Loucy (cell line): Measurements from ENCODE around the gene KIAA1328.

Experiments
- H2AFZ ChIP-seq: fragments of 200-600 bp; sonication (generic); 2 replicates; pipeline ENCODE4 v1.6.0; 2016; ENCODE audit warnings: antibody characterized with exemption, mild to moderate bottlenecking, low read length, moderate library complexity
- H3F3A ChIP-seq: fragments of 200-600 bp; 2 replicates; pipeline ENCODE4 v1.6.0; 2016; ENCODE audit warnings: antibody characterized with exemption, low read depth, mild to moderate bottlenecking
- H3K27me3 ChIP-seq: fragments of 200-600 bp; sonication (generic); 2 replicates; pipeline ENCODE4 v1.6.1; 2014; ENCODE audit warnings: low read length, mild to moderate bottlenecking; ENCODE audit not compliant: insufficient read depth, poor library complexity, severe bottlenecking
- H3K36me3 ChIP-seq: fragments of 200-600 bp; sonication (generic); 2 replicates; pipeline ENCODE4 v1.6.1; 2016; ENCODE audit warnings: low read length; ENCODE audit not compliant: insufficient read depth
- H3K4me1 ChIP-seq: fragments of 200-600 bp; sonication (generic); 2 replicates; pipeline ENCODE4 v1.5.1; 2014; ENCODE audit warnings: low read length, mild to moderate bottlenecking; ENCODE audit not compliant: insufficient read depth, poor library complexity, severe bottlenecking
- H3K4me2 ChIP-seq: fragments of 200-600 bp; sonication (generic); 2 replicates; pipeline ENCODE4 v1.6.0; 2014; ENCODE audit warnings: antibody characterized with exemption, low read length, low read depth, mild to moderate bottlenecking; ENCODE audit not compliant: poor library complexity, severe bottlenecking
- H3K4me3 ChIP-seq: fragments of 200-600 bp; sonication (generic); 2 replicates; pipeline ENCODE4 v1.5.1; 2014; ENCODE audit warnings: low read length, mild to moderate bottlenecking, mixed read lengths; ENCODE audit not compliant: poor library complexity, severe bottlenecking
- H3K79me2 ChIP-seq: fragments of 200-600 bp; sonication (generic); 2 replicates; pipeline ENCODE4 v1.6.1; 2014; ENCODE audit warnings: low read length; ENCODE audit not compliant: insufficient read depth
- H3K9ac ChIP-seq: fragments of 200-600 bp; sonication (generic); 2 replicates; pipeline ENCODE4 v1.6.0; 2014; ENCODE audit warnings: mild to moderate bottlenecking, low read depth, low read length, moderate library complexity; ENCODE audit not compliant: poor library complexity, severe bottlenecking
- H3K9me2 ChIP-seq: fragments of 200-600 bp; sonication (generic); replicated peaks from 2 replicates; pipeline ENCODE4 v1.6.1; 2016; ENCODE audit warnings: low read depth, low read length, mixed read lengths
- H3K9me3 ChIP-seq: fragments of 200-600 bp; sonication (generic); 2 replicates; pipeline ENCODE4 v1.6.1; 2014; ENCODE audit warnings: mild to moderate bottlenecking, antibody characterized with exemption, low read length, low read depth; ENCODE audit not compliant: insufficient read depth
- H4K20me1 ChIP-seq: fragments of 200-600 bp; sonication (generic); 2 replicates; pipeline ENCODE4 v1.6.0; 2014; ENCODE audit warnings: antibody characterized with exemption, low read length, mild to moderate bottlenecking; ENCODE audit not compliant: insufficient read depth, poor library complexity, severe bottlenecking
- EZH2phosphoT487 ChIP-seq: fragments of 200-600 bp; IDR thresholded peaks from 2 replicates; pipeline ENCODE4 v1.6.1; 2018; ENCODE audit warnings: antibody characterized with exemption, mild to moderate bottlenecking, moderate library complexity, borderline replicate concordance
- TF ChIP-seq, protein P1 (sequence below): fragments of 200-600 bp; sonication (generic); conservative IDR thresholded peaks from 2 replicates; pipeline ENCODE4 v1.5.1; 2014; ENCODE audit warnings: mild to moderate bottlenecking, antibody characterized with exemption, low read length

The KIAA1328 gene

DNA sequence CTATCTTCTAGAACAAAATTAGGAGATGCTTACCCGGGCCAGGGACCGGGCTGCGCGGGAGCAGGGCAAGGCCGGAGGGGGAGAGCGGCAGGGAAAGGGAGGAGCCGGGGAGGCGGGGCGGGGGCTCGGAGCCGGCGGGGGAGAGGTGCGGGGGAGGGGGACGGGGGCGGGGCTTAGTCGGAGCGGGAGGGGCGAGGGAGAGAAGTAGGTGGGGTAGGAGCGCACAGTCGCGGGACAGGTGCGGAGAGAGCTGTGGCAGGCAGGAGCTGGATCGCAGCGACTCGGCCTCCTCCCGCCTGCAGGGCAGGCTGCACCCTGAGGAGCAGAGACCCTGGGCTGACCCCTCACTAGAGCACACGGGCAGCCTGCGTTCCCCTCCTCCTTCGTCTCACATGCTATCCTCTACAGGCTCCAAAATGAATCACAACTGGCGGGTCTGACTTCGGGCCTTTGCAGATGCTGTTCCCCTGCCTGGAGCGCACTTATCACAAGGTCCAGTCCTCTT lies 446.4 kb downstream of the KIAA1328 start:
- Histone ChIP-seq H3K9ac (no peak overlapping the region), H3K4me3 (no peak overlapping the region), H3K9me3 (no peaks in the 10 kb centered on the region; the same call in 1 of the 2 replicates), H3K4me2 (no peak overlapping the region), H3K4me1 (no peaks in the 10 kb centered on the region), H3K36me3 (no peaks in the 10 kb centered on the region), H3K79me2 (no peaks in the 10 kb centered on the region), H3K9me2 (no peaks in the 10 kb centered on the region), H2AFZ (no peak overlapping the region), H3F3A (no peaks in the 10 kb centered on the region), H3K27me3 (no peaks in the 10 kb centered on the region), H4K20me1 (no peaks in the 10 kb centered on the region)
- TF ChIP-seq, protein P1, sequence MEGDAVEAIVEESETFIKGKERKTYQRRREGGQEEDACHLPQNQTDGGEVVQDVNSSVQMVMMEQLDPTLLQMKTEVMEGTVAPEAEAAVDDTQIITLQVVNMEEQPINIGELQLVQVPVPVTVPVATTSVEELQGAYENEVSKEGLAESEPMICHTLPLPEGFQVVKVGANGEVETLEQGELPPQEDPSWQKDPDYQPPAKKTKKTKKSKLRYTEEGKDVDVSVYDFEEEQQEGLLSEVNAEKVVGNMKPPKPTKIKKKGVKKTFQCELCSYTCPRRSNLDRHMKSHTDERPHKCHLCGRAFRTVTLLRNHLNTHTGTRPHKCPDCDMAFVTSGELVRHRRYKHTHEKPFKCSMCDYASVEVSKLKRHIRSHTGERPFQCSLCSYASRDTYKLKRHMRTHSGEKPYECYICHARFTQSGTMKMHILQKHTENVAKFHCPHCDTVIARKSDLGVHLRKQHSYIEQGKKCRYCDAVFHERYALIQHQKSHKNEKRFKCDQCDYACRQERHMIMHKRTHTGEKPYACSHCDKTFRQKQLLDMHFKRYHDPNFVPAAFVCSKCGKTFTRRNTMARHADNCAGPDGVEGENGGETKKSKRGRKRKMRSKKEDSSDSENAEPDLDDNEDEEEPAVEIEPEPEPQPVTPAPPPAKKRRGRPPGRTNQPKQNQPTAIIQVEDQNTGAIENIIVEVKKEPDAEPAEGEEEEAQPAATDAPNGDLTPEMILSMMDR, result no peak
- no peak for TF ChIP-seq EZH2phosphoT487

GRCh38 chr18:37276111-37276890 lies 447.4 kb downstream of the KIAA1328 start:
- no peaks in the 10 kb centered on the region for H3K4me1 ChIP-seq
- H3K36me3 ChIP-seq, result no peaks in the 10 kb centered on the region
- no peak overlapping the region for H3K4me3 ChIP-seq
- no peaks in the 10 kb centered on the region; the same call in 1 of the 2 replicates for H3K9me3 ChIP-seq
- H3F3A ChIP-seq, result no peaks in the 10 kb centered on the region
- TF ChIP-seq, protein P1, result no peak
- no peak for TF ChIP-seq EZH2phosphoT487
- no peaks in the 10 kb centered on the region for H3K27me3 ChIP-seq
- H4K20me1 ChIP-seq, result no peaks in the 10 kb centered on the region
- H3K4me2 ChIP-seq, result no peak overlapping the region
- H3K9ac ChIP-seq, result no peak overlapping the region
- no peaks in the 10 kb centered on the region for H3K9me2 ChIP-seq
- no peak overlapping the region for H2AFZ ChIP-seq
- no peaks in the 10 kb centered on the region for H3K79me2 ChIP-seq

DNA sequence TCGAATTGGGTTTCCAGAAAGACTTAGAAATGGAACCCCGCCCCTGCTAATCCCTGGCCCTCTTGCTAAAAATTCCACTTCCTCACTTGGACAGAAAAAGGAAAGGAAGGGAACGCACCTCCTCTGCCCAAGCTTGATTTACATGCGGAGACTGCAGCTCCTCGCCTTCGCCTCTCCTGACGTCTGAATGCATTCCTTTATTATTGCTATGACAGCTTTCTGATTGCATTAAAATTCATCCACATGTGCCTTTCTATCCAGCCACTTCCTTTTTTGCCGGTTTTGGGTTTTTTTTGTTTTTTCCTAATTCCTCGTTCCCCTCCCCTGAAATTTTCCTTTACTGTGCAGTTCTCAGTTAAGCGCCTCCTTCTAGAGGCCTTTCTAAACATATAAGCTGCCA lies 448.9 kb downstream of the KIAA1328 start:
- Histone ChIP-seq H3K36me3 (no peaks in the 10 kb centered on the region), H3K9ac (no peak overlapping the region), H3K4me1 (no peaks in the 10 kb centered on the region), H2AFZ (no peak overlapping the region), H4K20me1 (no peaks in the 10 kb centered on the region), H3K4me2 (no peak overlapping the region), H3K9me3 (no peaks in the 10 kb centered on the region; the same call in 1 of the 2 replicates), H3F3A (no peaks in the 10 kb centered on the region), H3K79me2 (no peaks in the 10 kb centered on the region), H3K4me3 (no peak overlapping the region), H3K9me2 (no peaks in the 10 kb centered on the region), H3K27me3 (no peaks in the 10 kb centered on the region)
- no peak for TF ChIP-seq EZH2phosphoT487
- TF ChIP-seq, protein P1, result no peak
